Upper lobe of left lung (tissue), 6 donors: ENCODE data around the gene SUN1. TPM values are rescaled to one million over a fixed set of nuclear protein-coding genes. Genes with fewer than 3 reads are reported as not detected.

Experiments used
- ATAC-seq, 2 donors: fragments of 200-7000 bp; cut with Tn5 transposase; one replicate each; pipeline ENCODE4 v1.9.1; 2022; ENCODE audit warnings: mild to moderate bottlenecking in 2 of 2, moderate library complexity in 2 of 2; ENCODE audit not compliant: low FRiP score in 2 of 2
- DNase-seq, 2 donors: peaks; one replicate each; pipeline ENCODE4 v3.0.0-alpha.2; 2019 to 2020
- H3K27ac ChIP-seq, 4 donors: fragments of 200-600 bp; sonication (generic); one replicate each; pipeline ENCODE4 v1.5.1; 2016 to 2019
- H3K27me3 ChIP-seq, 4 donors: fragments of 200-600 bp; sonication (generic); one replicate each; pipeline ENCODE4 v1.5.1; 2017 to 2019
- H3K36me3 ChIP-seq, 4 donors: fragments of 200-600 bp; sonication (generic); one replicate each; pipeline ENCODE4 v1.5.1; 2016 to 2019
- H3K4me1 ChIP-seq, 4 donors: fragments of 200-600 bp; sonication (generic); one replicate each; pipeline ENCODE4 v1.5.1; 2018 to 2019
- H3K4me3 ChIP-seq, 4 donors: fragments of 200-600 bp; sonication (generic); one replicate each; pipeline ENCODE4 v1.5.1; 2017 to 2019; ENCODE audit warnings: mild to moderate bottlenecking in 2 of 4, moderate library complexity in 1 of 4
- H3K9me3 ChIP-seq, 4 donors: fragments of 200-600 bp; sonication (generic); one replicate each; pipeline ENCODE4 v1.5.1; 2018 to 2019
- CTCF ChIP-seq, 6 experiments: fragments of 450-650 bp in 4 of 6; fragments of 200-600 bp in 2 of 6; sonication (generic) in 2 of 6; IDR thresholded peaks; one replicate each; pipeline ENCODE4 v1.5.1; 2016 to 2019; ENCODE audit warnings: antibody characterized with exemption in 6 of 6
- EP300 ChIP-seq, 4 donors: sonication (generic); formaldehyde crosslinking; IDR thresholded peaks; one replicate each; pipeline ENCODE4 v1.5.1; 2017; ENCODE audit warnings: antibody characterized with exemption in 4 of 4, control low read depth in 2 of 4
- POLR2A ChIP-seq, 4 donors: fragments of 450-650 bp; IDR thresholded peaks; one replicate each; pipeline ENCODE4 v1.5.1; 2016 to 2017; ENCODE audit warnings: antibody characterized with exemption in 4 of 4, mild to moderate bottlenecking in 2 of 4
- POLR2AphosphoS5 ChIP-seq, 2 donors: sonication (generic); formaldehyde crosslinking; IDR thresholded peaks; one replicate each; pipeline ENCODE4 v1.5.1; 2017; ENCODE audit warnings: antibody characterized with exemption in 2 of 2
- WGBS, 2 donors: methylation state at CpG; one replicate each; pipeline ENCODE4 v1.1.5; 2017 to 2018; 5-methylcytosine and 5-hydroxymethylcytosine counted together
- total RNA-seq, 6 donors: library from RNA; depleted of rRNA in 4 of 6; stranded (reverse); fragments of >200 nt in 4 of 6; gene quantifications; one replicate each; pipeline versions ENCODE4 v1.1.0 to v1.2.1, GENCODE V29; 2016 to 2021
- donor health status: DM: no; HTN: no; CAD: no; lungs with moderate emphysema.
- donor health status: DM: no; HTN: yes; CAD: no; lungs with severe emphysema.

Gene SUN1
- total RNA-seq, 6 donors from 2014 or later: 107 to 196 (median 127) TPM

GRCh38 chr7:880450-880849 lies 48.2 kb downstream of the SUN1 start:
- Histone ChIP-seq H3K36me3 (peaks cover 0 to 5% (median 0%) of the 10 kb centered on the region in 4 donors), H3K27me3 (no peaks in the 10 kb centered on the region), H3K27ac (no peak overlapping the region), H3K9me3 (peaks cover 0 to 4% (median 0%) of the 10 kb centered on the region in 4 donors), H3K4me1 (peaks cover 21 to 44% (median 28%) of the 10 kb centered on the region in 4 donors), H3K4me3 (no peak overlapping the region)
- TF ChIP-seq EP300 (IDR thresholded peaks at IDR 0.05) (no peak), POLR2A (IDR thresholded peaks at IDR 0.05) (no peak), CTCF (IDR thresholded peaks at IDR 0.05) (no peak), POLR2AphosphoS5 (IDR thresholded peaks at IDR 0.05) (no peak)
- ATAC-seq: no peak
- WGBS, 2 donors: 86 to 93% methylated on average over 11 to 15 of the region's 15 CpGs
- DNase-seq: peak in 1 of 2 donors; percentile 29

DNA sequence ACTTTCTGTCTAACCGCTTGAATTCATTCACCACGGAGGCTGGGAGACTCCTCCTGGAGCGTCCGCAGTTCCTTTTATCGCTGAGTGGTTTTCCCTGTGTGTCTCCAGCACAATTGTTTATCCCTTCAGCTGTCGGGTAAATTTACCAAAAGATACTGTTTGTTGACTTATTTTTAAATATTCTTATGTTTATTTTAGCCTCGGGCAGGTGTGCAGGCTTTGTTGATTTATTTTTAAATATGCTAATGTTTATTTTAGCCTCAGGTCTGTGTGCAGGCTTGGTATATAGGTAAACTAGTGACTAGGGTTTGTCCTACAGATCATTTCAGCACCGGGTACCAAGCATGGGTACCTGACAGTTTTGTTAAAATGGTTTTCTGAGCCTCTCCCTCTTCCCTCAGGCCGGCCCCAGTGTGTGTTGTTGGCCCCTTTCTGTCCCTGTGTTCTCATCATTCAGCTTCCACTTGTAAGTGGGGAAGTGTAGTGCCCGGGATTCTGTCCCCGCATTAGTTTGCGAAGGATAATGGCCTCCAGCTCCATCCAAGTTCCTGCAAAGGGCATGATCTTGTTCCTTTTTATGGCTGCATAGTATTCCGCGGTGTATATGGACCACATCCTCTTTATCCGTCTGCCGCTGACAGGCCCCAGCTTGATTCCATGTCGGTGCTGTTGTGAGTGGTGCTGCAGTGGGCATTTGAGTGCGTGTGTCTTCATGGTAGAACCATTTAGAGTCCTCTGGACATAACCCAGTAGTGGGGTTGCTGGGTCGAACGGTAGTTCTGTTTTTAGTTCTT lies 49.4 kb downstream of the SUN1 start:
- no peak for ATAC-seq
- DNase-seq: no peak
- WGBS, 2 donors: 90 to 95% methylated on average over 17 to 20 of the region's 20 CpGs

DNA sequence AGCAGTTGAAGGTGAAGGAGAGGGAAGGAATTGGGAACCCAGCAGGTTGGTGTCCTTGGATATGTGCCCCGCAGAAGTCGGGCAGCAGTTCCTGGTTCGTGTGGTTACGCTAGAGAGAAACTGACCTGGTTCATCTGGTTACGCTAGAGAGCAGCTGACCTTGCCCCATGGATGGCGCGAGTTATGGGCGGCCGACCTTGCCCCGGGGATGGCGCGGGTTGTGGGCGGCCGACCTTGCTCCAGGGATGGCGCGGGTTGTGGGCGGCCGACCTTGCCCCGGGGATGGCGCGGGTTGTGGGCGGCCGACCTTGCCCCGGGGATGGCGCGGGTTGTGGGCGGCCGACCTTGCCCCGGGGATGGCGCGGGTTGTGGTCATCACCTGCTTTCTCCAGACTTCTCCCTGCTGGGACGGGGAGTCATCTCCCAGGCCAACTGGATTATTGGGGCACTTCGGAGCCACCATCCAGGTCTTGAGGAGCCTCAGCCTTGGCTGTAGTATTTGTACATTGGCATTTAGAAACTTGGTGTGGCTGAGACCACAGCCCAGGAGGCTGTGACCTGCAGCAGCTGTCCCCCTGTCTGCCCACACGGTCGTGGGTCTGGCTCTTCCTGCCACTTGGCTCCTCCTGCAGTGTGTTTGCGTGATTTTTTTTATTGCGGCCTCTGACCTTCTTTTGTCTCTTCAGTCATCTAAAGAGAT lies 50.2 kb downstream of the SUN1 start:
- H3K27ac ChIP-seq: no peak overlapping the region
- ATAC-seq: no peak
- no peak for TF ChIP-seq EP300 (IDR thresholded peaks at IDR 0.05)
- TF ChIP-seq CTCF (IDR thresholded peaks at IDR 0.05): no peak
- TF ChIP-seq POLR2AphosphoS5 (IDR thresholded peaks at IDR 0.05): no peak
- no peak for TF ChIP-seq POLR2A (IDR thresholded peaks at IDR 0.05)
- H3K4me3 ChIP-seq: no peak overlapping the region
- peaks cover 16 to 43% (median 23%) of the 10 kb centered on the region in 4 donors for H3K4me1 ChIP-seq
- H3K36me3 ChIP-seq: peaks cover 3 to 23% (median 14%) of the 10 kb centered on the region in 4 donors
- H3K9me3 ChIP-seq: no peaks in the 10 kb centered on the region
- H3K27me3 ChIP-seq: no peaks in the 10 kb centered on the region
- 93% methylated on average over 35 to 37 of the region's 37 CpGs for WGBS, 2 donors
- peak in 1 of 2 donors; percentile 69 for DNase-seq

More for the DNA sequence above, 49.4 kb downstream of the SUN1 start:
- Histone ChIP-seq H3K9me3 (no peaks in the 10 kb centered on the region), H3K36me3 (peaks cover 0 to 15% (median 6%) of the 10 kb centered on the region in 4 donors), H3K4me3 (no peak overlapping the region), H3K4me1 (peaks cover 16 to 44% (median 23%) of the 10 kb centered on the region in 4 donors), H3K27me3 (no peaks in the 10 kb centered on the region), H3K27ac (no peak overlapping the region)
- TF ChIP-seq CTCF (IDR thresholded peaks at IDR 0.05): no peak
- TF ChIP-seq POLR2A (IDR thresholded peaks at IDR 0.05): no peak
- no peak for TF ChIP-seq EP300 (IDR thresholded peaks at IDR 0.05)
- TF ChIP-seq POLR2AphosphoS5 (IDR thresholded peaks at IDR 0.05): no peak

- 78 to 79% methylated on average over 42 to 49 of the region's 50 CpGs for WGBS, 2 donors
- H3K4me1 ChIP-seq: peaks cover 11 to 34% (median 15%) of the 10 kb centered on the region in 4 donors
- ATAC-seq: peak in 1 of 2 donors; percentile 2
- DNase-seq: peak in 1 of 2 donors; percentile 74
- H3K36me3 ChIP-seq: peaks cover 9 to 32% (median 23%) of the 10 kb centered on the region in 4 donors
- TF ChIP-seq EP300 (IDR thresholded peaks at IDR 0.05) (no peak), POLR2A (IDR thresholded peaks at IDR 0.05) (no peak), POLR2AphosphoS5 (IDR thresholded peaks at IDR 0.05) (no peak)
- no peak overlapping the region for H3K27ac ChIP-seq
- no peaks in the 10 kb centered on the region for H3K9me3 ChIP-seq
- no peak overlapping the region for H3K4me3 ChIP-seq
- no peaks in the 10 kb centered on the region for H3K27me3 ChIP-seq
Measured at GRCh38 chr7:883055-884021, 51.1 kb downstream of the SUN1 start.
